ENCODE results near the gene PRR23E. TPM values are rescaled to one million over a fixed set of nuclear protein-coding genes. Genes with fewer than 3 reads are reported as not detected.

PRR23E gene
- total and polyA plus RNA-seq, 5 donors: not detected

DNA sequence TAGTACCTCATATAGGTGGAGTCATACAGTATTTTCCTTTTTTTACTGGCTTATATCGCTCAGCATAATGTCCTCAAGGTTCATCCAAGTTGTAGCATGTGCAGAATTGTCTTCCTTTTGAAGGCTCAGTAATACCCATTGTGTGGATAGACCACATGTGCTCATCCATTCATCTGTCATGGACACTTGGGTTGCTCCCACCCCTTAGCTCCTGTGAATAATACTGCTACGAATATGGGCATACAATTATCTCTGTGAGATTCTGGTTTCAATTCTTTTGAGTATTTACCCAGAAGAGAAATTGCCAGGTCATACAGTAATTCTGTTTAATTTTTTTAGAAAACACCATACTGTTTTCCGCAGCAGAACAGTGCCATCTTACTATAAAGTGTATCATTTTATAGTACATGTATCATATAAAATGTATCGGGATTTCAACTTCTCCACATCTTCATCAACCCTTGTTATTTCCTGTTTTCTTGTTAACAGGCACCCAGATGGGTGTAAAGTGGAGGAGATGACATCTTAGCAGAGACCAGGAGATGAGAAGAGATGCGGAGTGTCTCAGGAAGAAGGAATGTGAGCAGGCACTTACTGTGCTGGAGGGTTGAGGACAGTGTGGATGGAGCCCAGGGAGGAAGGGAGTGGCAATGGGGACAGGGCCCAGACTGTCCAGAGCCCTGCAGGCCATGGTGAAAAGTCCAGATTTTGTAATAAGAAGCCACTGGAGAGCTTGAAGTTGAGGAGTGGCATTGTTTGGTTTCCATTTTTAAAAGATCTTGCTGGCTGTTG lies 27.0 kb upstream of the PRR23E start:
- Histone ChIP-seq H3K27me3 (ENCODE audit: control insufficient read depth, insufficient read depth) (no peaks in the 10 kb centered on the region), H3K9me3 (ENCODE audit: control insufficient read depth, low read length) (no peaks in the 10 kb centered on the region), H3K4me1 (ENCODE audit: control insufficient read depth, insufficient read depth, low read length) (no peaks in the 10 kb centered on the region), H3K4me3 (ENCODE audit: low read length) (no peak overlapping the region), H3K27ac (ENCODE audit: low read length) (no peak overlapping the region)
- intact Hi-C loops (cut with DNase I): no loop called here
- 61% methylated on average over 5 of the region's 5 CpGs for WGBS
- no peak for DNase-seq
- no peak for ATAC-seq

DNA sequence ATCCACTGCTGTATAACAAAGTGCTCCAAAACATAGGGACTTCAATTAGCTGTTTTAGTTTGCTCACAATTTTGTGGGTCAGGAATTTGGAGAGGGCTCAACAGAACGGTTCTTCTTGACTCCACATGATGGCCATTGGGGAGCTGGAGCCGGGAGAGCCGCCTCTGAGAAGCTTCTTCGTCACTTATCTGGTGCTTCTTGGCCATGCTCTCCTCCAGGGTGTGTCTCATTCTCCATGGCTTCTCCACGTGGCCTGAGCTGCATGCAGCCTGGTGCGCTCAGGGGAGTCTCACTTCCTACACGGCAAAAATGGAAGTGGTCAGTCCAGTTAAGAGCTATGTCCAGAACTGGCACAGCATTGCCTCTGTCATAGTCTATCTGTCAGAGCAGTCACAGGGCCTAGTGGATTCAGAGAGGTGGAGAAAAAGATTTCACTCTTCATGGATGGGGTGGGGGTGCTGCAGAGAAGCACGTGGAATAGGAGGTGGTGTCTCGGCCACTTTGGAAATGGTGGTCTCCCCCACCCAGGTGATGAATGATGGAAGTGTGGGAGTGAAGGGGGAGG lies 26.3 kb upstream of the PRR23E start:
- intact Hi-C loops (cut with DNase I): no loop called here
- ATAC-seq: no peak
- no peak for DNase-seq
- Histone ChIP-seq H3K4me1 (ENCODE audit: control insufficient read depth, insufficient read depth, low read length) (no peaks in the 10 kb centered on the region), H3K4me3 (ENCODE audit: low read length) (no peak overlapping the region), H3K9me3 (ENCODE audit: control insufficient read depth, low read length) (no peaks in the 10 kb centered on the region), H3K27ac (ENCODE audit: low read length) (no peak overlapping the region), H3K27me3 (ENCODE audit: control insufficient read depth, insufficient read depth) (no peaks in the 10 kb centered on the region)
- 77% methylated on average over 9 of the region's 9 CpGs for WGBS

DNA sequence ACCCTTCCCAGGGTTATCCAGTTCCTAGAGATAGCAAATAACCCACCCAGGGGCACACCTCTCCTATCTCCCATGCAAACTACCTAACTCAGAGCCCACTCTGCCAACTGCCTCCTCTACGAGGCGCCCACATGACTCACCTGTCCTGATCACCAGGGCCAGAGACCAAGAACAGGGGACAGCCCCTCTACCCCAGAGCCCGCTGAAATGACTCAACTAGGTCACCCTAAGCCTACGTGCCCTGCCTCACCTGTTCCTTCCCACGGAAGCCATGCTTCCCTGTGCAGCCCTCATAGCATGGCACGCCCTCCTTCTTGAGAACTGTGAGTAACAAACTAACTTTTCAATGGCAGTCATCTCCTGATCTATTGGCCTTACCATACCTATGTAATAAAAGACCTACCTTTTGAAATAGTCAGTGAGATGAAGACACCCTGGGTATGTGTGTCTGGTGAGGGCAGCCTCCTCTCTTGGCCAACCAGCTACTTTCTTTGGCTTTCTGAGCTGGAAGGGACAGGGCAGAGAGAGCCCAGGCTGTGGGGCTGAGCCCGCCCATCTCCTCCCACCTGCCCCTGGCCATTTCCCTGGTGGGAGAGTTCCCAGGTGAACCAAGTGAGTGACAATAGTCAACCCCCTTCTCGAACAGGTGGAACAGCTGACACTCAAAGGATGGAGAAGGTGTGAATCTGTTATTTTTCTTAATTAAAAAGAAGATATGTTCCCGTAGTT lies 25.5 kb upstream of the PRR23E start:
- Histone ChIP-seq H3K27ac (ENCODE audit: low read length) (no peak overlapping the region), H3K9me3 (ENCODE audit: control insufficient read depth, low read length) (no peaks in the 10 kb centered on the region), H3K4me1 (ENCODE audit: control insufficient read depth, insufficient read depth, low read length) (no peaks in the 10 kb centered on the region), H3K27me3 (ENCODE audit: control insufficient read depth, insufficient read depth) (no peaks in the 10 kb centered on the region), H3K4me3 (ENCODE audit: low read length) (no peak overlapping the region)
- 76% methylated on average over 9 of the region's 9 CpGs for WGBS
- intact Hi-C loops (cut with DNase I): no loop called here
- no peak for ATAC-seq
- no peak for DNase-seq

DNA sequence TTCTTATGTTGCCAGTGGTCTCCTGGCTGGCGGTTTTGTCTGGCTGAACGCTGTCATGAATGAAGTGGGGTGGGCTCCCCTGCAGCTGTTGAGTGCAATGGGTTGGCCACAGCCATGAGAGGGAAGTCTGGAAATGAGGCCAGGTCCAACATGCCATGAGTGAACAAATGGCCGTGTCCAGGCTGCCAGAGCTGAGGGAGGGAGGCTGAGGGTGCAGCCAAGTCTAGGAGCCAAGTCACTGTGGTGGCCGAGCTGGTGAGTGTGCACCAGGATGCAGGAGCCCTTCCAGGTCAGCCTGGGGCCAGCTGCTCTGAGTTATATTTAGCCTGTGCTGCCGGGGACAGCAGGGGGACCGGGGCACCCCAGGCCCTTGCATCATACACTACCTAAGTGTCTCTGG lies 24.7 kb upstream of the PRR23E start:
- DNase-seq: peak in 2 of 3 donors; percentile 62 to 73
- intact Hi-C loops (cut with DNase I): no loop called here
- Histone ChIP-seq H3K4me3 (ENCODE audit: low read length) (no peak overlapping the region), H3K9me3 (ENCODE audit: control insufficient read depth, low read length) (no peaks in the 10 kb centered on the region), H3K4me1 (ENCODE audit: control insufficient read depth, insufficient read depth, low read length) (no peaks in the 10 kb centered on the region), H3K27ac (ENCODE audit: low read length) (no peak overlapping the region), H3K27me3 (ENCODE audit: control insufficient read depth, insufficient read depth) (no peaks in the 10 kb centered on the region)
- WGBS: 41% methylated on average over 6 of the region's 6 CpGs
- peak; percentile 76 to 79 for ATAC-seq

DNA sequence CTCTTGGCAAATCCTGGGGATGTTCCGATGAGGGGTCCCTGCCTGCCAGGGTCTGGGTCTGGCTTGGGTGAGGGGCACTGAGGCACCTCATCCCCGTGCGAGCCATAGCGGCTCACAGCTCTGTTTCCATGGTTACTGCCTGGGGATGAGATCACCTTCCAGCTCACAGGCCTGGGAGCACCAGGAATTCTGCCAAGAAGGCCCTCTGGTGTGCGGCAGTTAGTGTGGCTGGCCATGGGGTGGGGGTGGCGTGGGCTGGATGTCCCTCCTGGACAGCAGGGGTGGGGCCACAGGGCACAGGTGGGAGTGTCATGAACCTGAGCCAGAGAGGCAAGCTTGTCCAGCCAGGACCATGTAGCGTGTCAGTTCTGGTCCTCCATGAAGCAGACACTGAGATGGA lies 22.1 kb upstream of the PRR23E start:
- no peaks in the 10 kb centered on the region for H3K27me3 ChIP-seq (ENCODE audit: control insufficient read depth, insufficient read depth)
- H3K4me1 ChIP-seq (ENCODE audit: control insufficient read depth, insufficient read depth, low read length): no peaks in the 10 kb centered on the region
- 42% methylated on average over 7 of the region's 7 CpGs for WGBS
- intact Hi-C loops (cut with DNase I): loop anchor here in 1 of 4 donors (10.0 kb wide), 1 partner anchor 496 kb away; no protein-coding TSS in a partner anchor
- H3K4me3 ChIP-seq (ENCODE audit: low read length): no peak overlapping the region
- ATAC-seq (no peak), DNase-seq (no peak)
- H3K27ac ChIP-seq (ENCODE audit: low read length): no peak overlapping the region
- H3K9me3 ChIP-seq (ENCODE audit: control insufficient read depth, low read length): no peaks in the 10 kb centered on the region

DNA sequence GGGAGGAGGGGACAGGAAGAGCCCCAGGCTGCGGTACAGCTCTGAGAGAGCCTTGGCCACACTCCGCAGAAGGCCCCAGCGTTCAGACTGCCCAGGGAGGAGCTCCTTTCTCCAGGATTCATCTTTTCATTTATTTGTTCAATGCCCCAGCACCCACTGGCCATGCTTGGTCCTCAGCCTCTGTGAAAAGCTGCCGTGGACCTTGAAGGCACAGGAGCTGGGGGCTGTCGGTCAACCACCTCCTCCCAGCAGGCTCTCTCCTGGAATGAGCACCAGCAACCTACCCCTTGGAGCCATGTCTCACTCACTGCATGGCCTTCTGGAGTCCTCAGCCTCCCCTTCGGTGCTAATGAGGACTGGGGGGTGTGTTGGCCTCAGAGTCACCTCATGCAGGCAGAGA lies 21.6 kb upstream of the PRR23E start:
- no peak overlapping the region for H3K4me3 ChIP-seq (ENCODE audit: low read length)
- no peak for ATAC-seq
- no peak for DNase-seq
- H3K27me3 ChIP-seq (ENCODE audit: control insufficient read depth, insufficient read depth): no peaks in the 10 kb centered on the region
- WGBS: 66% methylated on average over 6 of the region's 6 CpGs
- no peaks in the 10 kb centered on the region for H3K9me3 ChIP-seq (ENCODE audit: control insufficient read depth, low read length)
- intact Hi-C loops (cut with DNase I): loop anchor here in 1 of 4 donors (10.0 kb wide), 1 partner anchor 497 kb away; no protein-coding TSS in a partner anchor
- H3K27ac ChIP-seq (ENCODE audit: low read length): no peak overlapping the region
- H3K4me1 ChIP-seq (ENCODE audit: control insufficient read depth, insufficient read depth, low read length): no peaks in the 10 kb centered on the region

DNA sequence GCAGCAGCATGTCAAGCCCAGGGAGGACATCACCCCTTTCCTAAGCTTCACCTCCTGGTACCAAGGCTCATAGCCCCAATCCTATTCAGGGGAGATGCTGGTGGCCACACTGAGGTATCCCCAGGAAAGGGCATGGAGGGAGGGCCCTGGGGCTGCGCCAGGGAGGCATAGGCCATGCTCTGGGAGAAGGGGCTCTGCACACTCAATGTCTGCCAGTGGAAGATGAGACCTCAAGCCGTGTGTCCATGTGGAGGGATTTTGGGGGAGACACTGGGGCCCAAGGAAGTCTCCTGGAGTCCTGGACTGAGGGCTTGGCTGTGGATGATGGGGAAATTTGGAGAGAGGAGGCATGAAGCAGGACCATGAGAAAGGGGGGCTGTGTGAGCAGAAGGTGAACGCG lies 21.2 kb upstream of the PRR23E start:
- ATAC-seq (no peak), DNase-seq (no peak)
- Histone ChIP-seq H3K4me1 (ENCODE audit: control insufficient read depth, insufficient read depth, low read length) (no peaks in the 10 kb centered on the region), H3K4me3 (ENCODE audit: low read length) (no peak overlapping the region), H3K27me3 (ENCODE audit: control insufficient read depth, insufficient read depth) (no peaks in the 10 kb centered on the region), H3K27ac (ENCODE audit: low read length) (no peak overlapping the region), H3K9me3 (ENCODE audit: control insufficient read depth, low read length) (no peaks in the 10 kb centered on the region)
- WGBS: 85% methylated on average over 4 of the region's 4 CpGs
- intact Hi-C loops (cut with DNase I): loop anchor here in 1 of 4 donors (10.0 kb wide), 1 partner anchor 497 kb away; no protein-coding TSS in a partner anchor

DNA sequence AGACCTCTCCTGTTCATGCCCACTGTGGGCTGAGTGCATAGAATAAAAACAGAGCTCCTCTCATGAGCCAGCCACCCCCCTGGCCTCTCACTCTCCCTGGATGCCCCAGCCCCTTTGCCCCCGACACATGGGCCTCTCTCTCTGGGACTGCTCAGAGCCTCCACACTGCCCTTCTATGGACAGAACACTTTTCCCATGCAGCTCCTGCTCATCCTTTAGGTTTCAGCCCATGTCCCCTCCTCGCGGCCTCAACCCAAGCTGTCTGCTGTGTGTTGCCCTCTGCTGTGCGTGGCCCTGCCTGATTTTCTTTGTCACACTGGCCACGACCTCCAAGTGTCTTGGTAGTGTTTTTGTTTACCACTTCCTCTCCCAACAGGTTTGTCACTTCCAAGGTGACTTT lies 20.7 kb upstream of the PRR23E start:
- Histone ChIP-seq H3K9me3 (ENCODE audit: control insufficient read depth, low read length) (no peaks in the 10 kb centered on the region), H3K4me3 (ENCODE audit: low read length) (no peak overlapping the region), H3K27ac (ENCODE audit: low read length) (no peak overlapping the region), H3K4me1 (ENCODE audit: control insufficient read depth, insufficient read depth, low read length) (no peaks in the 10 kb centered on the region), H3K27me3 (ENCODE audit: control insufficient read depth, insufficient read depth) (no peaks in the 10 kb centered on the region)
- intact Hi-C loops (cut with DNase I): loop anchor here in 1 of 4 donors (10.0 kb wide), 1 partner anchor 497 kb away; no protein-coding TSS in a partner anchor
- DNase-seq (no peak), ATAC-seq (no peak)
- 78% methylated on average over 5 of the region's 5 CpGs for WGBS

DNA sequence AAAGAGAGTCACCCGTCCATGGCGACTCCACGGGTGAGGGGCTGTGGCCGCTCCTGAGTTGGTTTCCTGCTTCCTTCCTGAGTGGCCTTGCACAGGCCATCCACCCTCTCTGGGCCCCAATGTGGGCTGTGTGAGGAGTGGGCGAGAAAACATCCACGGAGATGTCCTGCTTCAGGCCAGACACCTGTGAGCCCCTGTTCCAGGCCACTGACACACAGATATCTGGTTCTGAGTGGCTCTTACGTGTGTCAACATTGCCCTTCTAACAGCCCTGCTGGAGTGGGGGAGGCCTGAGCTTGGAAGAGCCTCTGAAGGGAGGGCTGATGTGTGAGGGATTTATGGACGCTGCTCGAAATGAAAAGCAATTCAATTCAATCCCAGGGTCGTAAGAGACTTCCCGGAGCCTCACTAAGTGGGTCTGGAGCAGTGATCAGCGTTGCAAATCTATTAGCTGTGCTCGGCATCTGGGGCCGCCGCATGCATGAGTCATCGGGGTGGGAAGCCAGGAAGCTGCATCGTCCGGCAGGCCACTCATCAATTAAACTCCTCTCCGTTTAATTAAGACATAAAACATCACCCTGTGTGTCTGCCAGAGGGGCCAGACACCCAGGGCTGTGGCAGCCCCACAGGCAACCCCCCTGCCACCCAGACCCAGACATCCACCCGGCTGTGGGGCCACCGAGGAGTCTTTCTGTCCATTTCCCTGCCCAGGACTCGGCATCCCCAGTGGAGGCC lies 20.0 kb upstream of the PRR23E start:
- Histone ChIP-seq H3K4me1 (ENCODE audit: control insufficient read depth, insufficient read depth, low read length) (no peaks in the 10 kb centered on the region), H3K27me3 (ENCODE audit: control insufficient read depth, insufficient read depth) (no peaks in the 10 kb centered on the region), H3K9me3 (ENCODE audit: control insufficient read depth, low read length) (no peaks in the 10 kb centered on the region), H3K4me3 (ENCODE audit: low read length) (no peak overlapping the region), H3K27ac (ENCODE audit: low read length) (no peak overlapping the region)
- 27% methylated on average over 22 of the region's 22 CpGs for WGBS
- no peak for DNase-seq
- ATAC-seq: no peak
- intact Hi-C loops (cut with DNase I): loop anchor here in 1 of 4 donors (10.0 kb wide), 1 partner anchor 498 kb away; no protein-coding TSS in a partner anchor

DNA sequence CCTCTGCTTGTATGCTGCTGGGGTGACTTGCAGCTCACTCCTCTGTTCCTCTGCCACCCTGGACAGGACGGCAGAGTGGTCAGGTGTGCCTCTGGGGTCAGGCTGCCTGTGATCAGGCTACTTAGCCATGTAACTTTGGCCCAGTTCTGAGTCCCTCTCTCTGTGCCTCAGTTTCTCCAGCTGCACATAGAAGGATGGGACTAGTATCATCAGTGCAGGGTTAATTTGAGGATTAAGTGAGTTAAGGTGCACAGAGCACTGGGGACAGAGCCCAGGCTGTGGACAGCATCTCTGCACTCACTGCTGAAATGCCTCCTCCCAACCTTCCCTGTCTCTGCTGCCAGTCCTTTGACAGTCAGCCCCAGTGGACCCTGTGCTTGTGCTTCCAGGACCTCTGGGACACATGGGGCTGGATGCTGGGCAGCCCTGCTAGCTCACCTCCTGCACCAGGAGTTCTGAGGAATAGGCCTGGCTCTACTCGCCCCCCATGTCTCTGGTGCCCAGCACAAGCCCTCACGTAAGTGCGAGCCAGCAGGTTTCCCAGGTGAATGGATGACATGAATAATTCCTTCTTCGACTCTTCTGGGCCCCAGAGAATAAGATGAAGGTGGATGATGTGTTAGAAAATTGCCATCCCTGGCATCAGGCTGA lies 19.3 kb upstream of the PRR23E start:
- DNase-seq (no peak), ATAC-seq (no peak)
- no peaks in the 10 kb centered on the region for H3K9me3 ChIP-seq (ENCODE audit: control insufficient read depth, low read length)
- H3K27ac ChIP-seq (ENCODE audit: low read length): no peak overlapping the region
- no peaks in the 10 kb centered on the region for H3K4me1 ChIP-seq (ENCODE audit: control insufficient read depth, insufficient read depth, low read length)
- H3K4me3 ChIP-seq (ENCODE audit: low read length): no peak overlapping the region
- intact Hi-C loops (cut with DNase I): loop anchor here in 1 of 4 donors (10.0 kb wide), 1 partner anchor 499 kb away; no protein-coding TSS in a partner anchor
- 77% methylated on average over 5 of the region's 5 CpGs for WGBS
- no peaks in the 10 kb centered on the region for H3K27me3 ChIP-seq (ENCODE audit: control insufficient read depth, insufficient read depth)
